Caco-2 (cell line): ENCODE measurements around the gene NUP88. TPM values are rescaled to one million over a fixed set of nuclear protein-coding genes. Genes with fewer than 3 reads are reported as not detected.

Source experiments
- BruUV-seq: library from RNA; stranded (reverse); fragments of 400-500 nt; replicated peaks from 2 replicates; lab custom pipeline; 2021; lab: Mats Ljungman, UMichigan
- CTCF ChIA-PET: fragments of 300-600 bp; sonication (Branson Sonifier 250); formaldehyde crosslinking; loops from one replicate; lab custom pipeline; 2022; ENCODE audit warnings: antibody characterized with exemption; lab: Charles Lee
- POLR2A ChIA-PET: fragments of 300-600 bp; sonication (Branson Sonifier 250); formaldehyde crosslinking; loops from one replicate; lab custom pipeline; 2022; ENCODE audit warnings: antibody characterized with exemption; lab: Charles Lee
- DNase-seq, 2 experiments: peaks; one replicate each; pipeline versions ENCODE4 v3.0.0 to v3.0.0-alpha.2; 2020 to 2022
- H3K27me3 ChIP-seq: replicated peaks from 2 replicates; pipeline ENCODE4 v1.6.0; 2011; ENCODE audit warnings: low read length; ENCODE audit not compliant: control insufficient read depth, insufficient read depth
- H3K36me3 ChIP-seq: 2 replicates; pipeline ENCODE4 v1.5.1; 2011; ENCODE audit warnings: low read length; ENCODE audit not compliant: control insufficient read depth, insufficient read depth
- H3K4me1 ChIP-seq: fragments of 250-450 bp; sonication (Bioruptor Pico); 2 replicates; pipeline ENCODE4 v1.5.1; 2020; ENCODE audit warnings: mild to moderate bottlenecking
- H3K4me3 ChIP-seq: 2 replicates; pipeline ENCODE4 v1.5.1; 2011; ENCODE audit warnings: low read depth, mild to moderate bottlenecking, control low read depth, low read length
- H3K9me3 ChIP-seq: fragments of 250-450 bp; sonication (Bioruptor Pico); 2 replicates; pipeline ENCODE4 v1.5.1; 2020; ENCODE audit warnings: mild to moderate bottlenecking, moderate library complexity
- H3K27ac Mint-ChIP-seq: one replicate; pipeline ENCODE4 v1.8.0; 2022; ENCODE audit warnings: mixed read lengths; ENCODE audit not compliant: unreplicated experiment
- H3K27me3 Mint-ChIP-seq: one replicate; pipeline ENCODE4 v1.8.0; 2022; ENCODE audit warnings: mixed read lengths; ENCODE audit not compliant: insufficient read depth, unreplicated experiment
- H3K36me3 Mint-ChIP-seq: one replicate; pipeline ENCODE4 v1.8.0; 2022; ENCODE audit warnings: mild to moderate bottlenecking, mixed read lengths; ENCODE audit not compliant: insufficient read depth, unreplicated experiment
- H3K4me1 Mint-ChIP-seq: one replicate; pipeline ENCODE4 v1.8.0; 2022; ENCODE audit warnings: low read depth, mixed read lengths; ENCODE audit not compliant: unreplicated experiment
- H3K4me3 Mint-ChIP-seq: one replicate; pipeline ENCODE4 v1.8.0; 2022; ENCODE audit warnings: mild to moderate bottlenecking, moderate library complexity, mixed read lengths; ENCODE audit not compliant: unreplicated experiment
- H3K9me3 Mint-ChIP-seq: one replicate; pipeline ENCODE4 v1.8.0; 2022; ENCODE audit warnings: mixed read lengths; ENCODE audit not compliant: unreplicated experiment
- CTCF ChIP-seq, 2 experiments: fragments of 200-600 bp in 1 of 2; IDR thresholded peaks; 1 replicate in 1 of 2; 2 replicates in 1 of 2; pipeline versions ENCODE4 v1.5.1 to v1.8.0; 2011 to 2022; ENCODE audit warnings: antibody characterized with exemption in 1 of 2, control low read depth in 1 of 2, inconsistent platforms in 1 of 2, low read depth in 1 of 2, low read length in 1 of 2, mild to moderate bottlenecking in 1 of 2, moderate library complexity in 1 of 2; ENCODE audit not compliant: insufficient read depth in 1 of 2, severe bottlenecking in 1 of 2, unreplicated experiment in 1 of 2
- intact Hi-C: fragments of 100-400 bp; cut with micrococcal nuclease; formaldehyde crosslinking; loops from one replicate; pipeline ENCODE4 v1.10.0; 2022; ENCODE audit not compliant: unreplicated experiment
- total RNA-seq: library from RNA; stranded (reverse); gene quantifications from 2 replicates; pipeline ENCODE4 v1.2.3, GENCODE V29; 2022

NUP88 gene
- total RNA-seq, 1 experiment from 2014 or later = 52.3 TPM

- intact Hi-C loops = no loop called here
- Histone ChIP-seq H3K27me3 (no peaks in the 10 kb centered on the region), H3K9me3 (no peaks in the 10 kb centered on the region), H3K36me3 (no peaks in the 10 kb centered on the region), H3K4me3 (peak overlapping the region; percentile 77), H3K4me1 (no peaks in the 10 kb centered on the region)
- H3K27ac Mint-ChIP-seq = peak overlapping the region; percentile 93
- CTCF ChIA-PET = interaction anchor here (1.2 kb wide), 1 partner anchor 20 kb away, joined by 10 read pairs; the partner anchor contains the start of gene C1QBP
- peaks cover 17% of the 10 kb centered on the region for H3K36me3 Mint-ChIP-seq
- H3K9me3 Mint-ChIP-seq = no peaks in the 10 kb centered on the region
- H3K4me1 Mint-ChIP-seq = no peaks in the 10 kb centered on the region
- DNase-seq = no peak
- peak overlapping the region; percentile 94 for H3K4me3 Mint-ChIP-seq
- TSS peak; percentile 78 for BruUV-seq
- POLR2A ChIA-PET = interaction anchor here (0.8 to 1.7 kb wide), 8 partner anchors 10 to 308 kb away, joined by 3 to 5 read pairs (median 4); partner anchors contain the start of genes C1QBP, DHX33 and MIS12
- TF ChIP-seq CTCF (IDR thresholded peaks at IDR 0.05; ENCODE audit: insufficient read depth in 1 of 2, low read depth in 1 of 2, low read length in 1 of 2, severe bottlenecking in 1 of 2, unreplicated experiment in 1 of 2) = no peak
- no peaks in the 10 kb centered on the region for H3K27me3 Mint-ChIP-seq
Measured at GRCh38 chr17:5418858-5419355, 555 bp downstream of the NUP88 start.

GRCh38 chr17:5416901-5417300, 2.6 kb downstream of the NUP88 start:
- POLR2A ChIA-PET = no interaction called here
- no peak for DNase-seq
- intact Hi-C loops = no loop called here
- TF ChIP-seq CTCF (IDR thresholded peaks at IDR 0.05; ENCODE audit: insufficient read depth in 1 of 2, low read depth in 1 of 2, low read length in 1 of 2, severe bottlenecking in 1 of 2, unreplicated experiment in 1 of 2) = no peak
- Mint-ChIP-seq H3K4me1 (no peaks in the 10 kb centered on the region), H3K9me3 (no peaks in the 10 kb centered on the region), H3K36me3 (peaks cover 36% of the 10 kb centered on the region), H3K27me3 (no peaks in the 10 kb centered on the region), H3K4me3 (peak overlapping the region; percentile 14), H3K27ac (no peak overlapping the region)
- CTCF ChIA-PET = no interaction called here
- no peaks in the 10 kb centered on the region for H3K27me3 ChIP-seq
- BruUV-seq = no TSS peak
- H3K4me3 ChIP-seq = no peak overlapping the region
- H3K9me3 ChIP-seq = no peaks in the 10 kb centered on the region
- no peaks in the 10 kb centered on the region for H3K4me1 ChIP-seq
- no peaks in the 10 kb centered on the region for H3K36me3 ChIP-seq

- H3K9me3 Mint-ChIP-seq = no peaks in the 10 kb centered on the region
- intact Hi-C loops = no loop called here
- Histone ChIP-seq H3K36me3 (no peaks in the 10 kb centered on the region), H3K27me3 (no peaks in the 10 kb centered on the region), H3K4me1 (no peaks in the 10 kb centered on the region), H3K9me3 (no peaks in the 10 kb centered on the region), H3K4me3 (no peak overlapping the region)
- H3K4me1 Mint-ChIP-seq = no peaks in the 10 kb centered on the region
- POLR2A ChIA-PET = no interaction called here
- peaks cover 28% of the 10 kb centered on the region for H3K36me3 Mint-ChIP-seq
- H3K4me3 Mint-ChIP-seq = no peak overlapping the region
- no TSS peak for BruUV-seq
- CTCF ChIA-PET = no interaction called here
- H3K27ac Mint-ChIP-seq = no peak overlapping the region
- DNase-seq = no peak
- H3K27me3 Mint-ChIP-seq = no peaks in the 10 kb centered on the region
- no peak for TF ChIP-seq CTCF (IDR thresholded peaks at IDR 0.05; ENCODE audit: insufficient read depth in 1 of 2, low read depth in 1 of 2, low read length in 1 of 2, severe bottlenecking in 1 of 2, unreplicated experiment in 1 of 2)
Measured at GRCh38 chr17:5413682-5414081, 5.8 kb downstream of the NUP88 start.
